CD14-positive monocyte (primary cell): ENCODE data around the gene HENMT1. TPM values are rescaled to one million over a fixed set of nuclear protein-coding genes. Genes with fewer than 3 reads are reported as not detected.

ENCODE experiments used
- DNase-seq, 3 donors: peaks; one replicate each; pipeline ENCODE4 v3.0.0-alpha.2; 2011 to 2022
- H2AFZ ChIP-seq: 2 replicates; pipeline ENCODE4 v1.6.0; 2012; ENCODE audit warnings: mild to moderate bottlenecking, low read depth, low read length, inconsistent platforms; ENCODE audit not compliant: insufficient read depth, poor library complexity, severe bottlenecking
- H3K27ac ChIP-seq, 2 donors: 1 replicate in 1 of 2; 2 replicates in 1 of 2; pipeline ENCODE4 v1.5.1; 2012 to 2013; ENCODE audit warnings: low read length in 2 of 2, control low read depth in 1 of 2, inconsistent platforms in 1 of 2, low read depth in 1 of 2, mild to moderate bottlenecking in 1 of 2
- H3K27me3 ChIP-seq, 2 donors: one replicate each; pipeline versions ENCODE4 v1.6.0 to v1.6.1; 2011 to 2013; ENCODE audit warnings: low read length in 2 of 2; ENCODE audit not compliant: control insufficient read depth in 2 of 2, insufficient read depth in 2 of 2
- H3K36me3 ChIP-seq, 2 donors: replicated peaks in 1 of 2; 1 replicate in 1 of 2; 2 replicates in 1 of 2; pipeline versions ENCODE4 v1.5.1 to v1.6.1; 2012 to 2013; ENCODE audit warnings: low read length in 2 of 2, control low read depth in 1 of 2, inconsistent platforms in 1 of 2, mild to moderate bottlenecking in 1 of 2; ENCODE audit not compliant: insufficient read depth in 2 of 2, control insufficient read depth in 1 of 2
- H3K4me1 ChIP-seq, 2 donors: 1 replicate in 1 of 2; 2 replicates in 1 of 2; pipeline versions ENCODE4 v1.5.1 to v1.6.1; 2012 to 2013; ENCODE audit warnings: low read length in 2 of 2, control low read depth in 1 of 2, inconsistent platforms in 1 of 2, mild to moderate bottlenecking in 1 of 2, moderate library complexity in 1 of 2; ENCODE audit not compliant: insufficient read depth in 2 of 2, control insufficient read depth in 1 of 2
- H3K4me2 ChIP-seq: replicated peaks from 2 replicates; pipeline ENCODE3; 2012; ENCODE audit warnings: low read length, moderate library complexity, mild to moderate bottlenecking; ENCODE audit not compliant: poor library complexity, severe bottlenecking; ENCODE audit errors: extremely low read depth
- H3K4me3 ChIP-seq, 3 experiments: fragments of 200-600 bp in 1 of 3; sonication (generic) in 1 of 3; replicated peaks in 1 of 3; 1 replicate in 2 of 3; 2 replicates in 1 of 3; pipeline ENCODE4 v1.5.1; 2011 to 2013; ENCODE audit warnings: low read length in 3 of 3, mild to moderate bottlenecking in 3 of 3, control low read depth in 2 of 3, low read depth in 2 of 3, inconsistent platforms in 1 of 3, moderate library complexity in 1 of 3
- H3K79me2 ChIP-seq: 2 replicates; pipeline ENCODE4 v1.6.0; 2012; ENCODE audit warnings: mild to moderate bottlenecking, control low read depth, inconsistent platforms, low read length, moderate library complexity; ENCODE audit not compliant: insufficient read depth
- H3K9ac ChIP-seq: 2 replicates; pipeline ENCODE4 v1.6.0; 2017; ENCODE audit warnings: low read length, mild to moderate bottlenecking; ENCODE audit not compliant: insufficient read depth, poor library complexity, severe bottlenecking
- H3K9me3 ChIP-seq, 2 donors: replicated peaks in 1 of 2; 1 replicate in 1 of 2; 2 replicates in 1 of 2; pipeline versions ENCODE4 v1.5.1 to v1.6.1; 2012 to 2013; ENCODE audit warnings: low read length in 2 of 2, control low read depth in 1 of 2; ENCODE audit not compliant: control insufficient read depth in 1 of 2, insufficient read depth in 1 of 2
- H4K20me1 ChIP-seq: 2 replicates; pipeline ENCODE4 v1.6.0; 2012; ENCODE audit warnings: mild to moderate bottlenecking, low read length, control low read depth, moderate library complexity; ENCODE audit not compliant: insufficient read depth
- H3K27ac Mint-ChIP-seq, 7 donors: one replicate each; pipeline ENCODE4 v1.8.0; 2020; ENCODE audit warnings: mild to moderate bottlenecking in 7 of 7, mixed read lengths in 7 of 7, moderate library complexity in 6 of 7, inconsistent platforms in 2 of 7
- H3K27me3 Mint-ChIP-seq, 3 donors: one replicate each; pipeline ENCODE4 v1.8.0; 2021 to 2022; ENCODE audit warnings: low read depth in 3 of 3, mild to moderate bottlenecking in 3 of 3, mixed read lengths in 3 of 3, moderate library complexity in 3 of 3, inconsistent platforms in 1 of 3
- H3K36me3 Mint-ChIP-seq, 2 donors: one replicate each; pipeline ENCODE4 v1.8.0; 2020; ENCODE audit warnings: mixed read lengths in 2 of 2, inconsistent platforms in 1 of 2, mild to moderate bottlenecking in 1 of 2
- H3K4me1 Mint-ChIP-seq: one replicate; pipeline ENCODE4 v1.8.0; 2020; ENCODE audit warnings: mild to moderate bottlenecking, mixed read lengths
- H3K4me3 Mint-ChIP-seq, 2 donors: one replicate each; pipeline ENCODE4 v1.8.0; 2020; ENCODE audit warnings: mild to moderate bottlenecking in 2 of 2, mixed read lengths in 2 of 2, moderate library complexity in 1 of 2
- H3K9me3 Mint-ChIP-seq, 7 donors: one replicate each; pipeline ENCODE4 v1.8.0; 2020 to 2022; ENCODE audit warnings: mixed read lengths in 7 of 7, mild to moderate bottlenecking in 6 of 7, moderate library complexity in 6 of 7, inconsistent platforms in 2 of 7
- WGBS: methylation state at CpG from one replicate; pipeline ENCODE4 v1.1.5; 2013; ENCODE audit warnings: missing lambda C conversion rate; ENCODE audit not compliant: insufficient coverage; 5-methylcytosine and 5-hydroxymethylcytosine counted together
- intact Hi-C, 2 donors: fragments of 100-400 bp; cut with micrococcal nuclease; formaldehyde crosslinking; loops; one replicate each; pipeline versions ENCODE4 v1.15.0 to v1.15.1; 2023
- polyA plus RNA-seq, 3 donors: library from polyadenylated mRNA; depleted of rRNA in 1 of 3; unstranded in 2 of 3; stranded (reverse) in 1 of 3; fragments of 300-500 nt in 2 of 3; fragments of >200 nt in 1 of 3; fragmentation: Illumina TruSeq in 2 of 3; gene quantifications; 1 replicate in 2 of 3; 2 replicates in 1 of 3; pipeline ENCODE4 v1.2.3, GENCODE V29; 2012 to 2021
- TF ChIP-seq, protein P1 (sequence below): fragments of 200-600 bp; IDR thresholded peaks from one replicate; pipeline ENCODE4 v1.8.0; 2022; ENCODE audit warnings: antibody characterized with exemption, mild to moderate bottlenecking

The HENMT1 gene
- polyA plus RNA-seq, 3 donors = 10.5 to 14.5 (median 13.4) TPM

DNA sequence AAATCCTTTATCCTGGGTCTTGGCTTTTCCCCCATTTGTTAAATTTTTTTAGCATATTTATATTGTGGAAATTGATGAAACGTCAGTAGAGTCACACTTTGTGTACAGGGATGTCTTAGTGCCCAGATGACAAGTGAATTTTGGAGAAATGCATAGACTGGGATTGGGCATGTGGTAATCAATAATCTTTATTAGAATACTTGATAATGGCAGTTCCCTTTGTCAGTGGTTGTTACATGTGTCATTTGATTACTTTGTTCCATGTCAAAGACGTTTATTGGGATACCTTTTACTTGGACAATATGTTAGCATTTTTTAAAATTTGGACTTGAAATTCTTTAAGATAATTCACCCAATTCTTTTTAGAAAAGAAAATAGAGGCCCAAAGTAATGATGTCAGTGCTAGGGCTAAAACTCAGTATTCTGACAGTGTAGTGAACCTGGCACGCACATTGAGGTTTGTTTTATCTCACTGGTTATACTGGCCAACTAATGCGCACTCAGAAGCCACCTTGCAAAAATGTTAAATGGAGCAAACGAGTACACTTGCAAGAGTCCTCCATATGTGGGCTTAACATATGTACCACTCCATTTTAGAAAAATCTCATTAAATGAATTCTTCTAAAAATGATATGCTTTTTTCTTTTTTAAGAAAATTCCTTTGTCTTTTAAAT is 40.4 kb upstream of the HENMT1 start:
- Mint-ChIP-seq H3K27ac (no peak overlapping the region), H3K4me3 (no peak overlapping the region), H3K4me1 (peaks cover 40% of the 10 kb centered on the region), H3K27me3 (peaks cover 0 to 4% (median 0%) of the 10 kb centered on the region in 3 donors), H3K36me3 (peaks cover 56 to 60% of the 10 kb centered on the region in 2 donors), H3K9me3 (no peaks in the 10 kb centered on the region)
- Histone ChIP-seq H4K20me1 (peaks cover 39% of the 10 kb centered on the region), H3K9me3 (no peaks in the 10 kb centered on the region), H3K27ac (no peak overlapping the region), H3K79me2 (peaks cover 25% of the 10 kb centered on the region), H3K9ac (no peak overlapping the region), H3K36me3 (peaks cover 40 to 55% of the 10 kb centered on the region in 2 donors), H3K4me3 (no peak overlapping the region), H3K27me3 (no peaks in the 10 kb centered on the region), H3K4me2 (no peak overlapping the region), H3K4me1 (peaks cover 22 to 30% of the 10 kb centered on the region in 2 donors), H2AFZ (no peak overlapping the region)
- DNase-seq = no peak
- intact Hi-C loops = no loop called here
- 90% methylated on average over 2 of the region's 5 CpGs for WGBS
- TF ChIP-seq, protein P1, sequence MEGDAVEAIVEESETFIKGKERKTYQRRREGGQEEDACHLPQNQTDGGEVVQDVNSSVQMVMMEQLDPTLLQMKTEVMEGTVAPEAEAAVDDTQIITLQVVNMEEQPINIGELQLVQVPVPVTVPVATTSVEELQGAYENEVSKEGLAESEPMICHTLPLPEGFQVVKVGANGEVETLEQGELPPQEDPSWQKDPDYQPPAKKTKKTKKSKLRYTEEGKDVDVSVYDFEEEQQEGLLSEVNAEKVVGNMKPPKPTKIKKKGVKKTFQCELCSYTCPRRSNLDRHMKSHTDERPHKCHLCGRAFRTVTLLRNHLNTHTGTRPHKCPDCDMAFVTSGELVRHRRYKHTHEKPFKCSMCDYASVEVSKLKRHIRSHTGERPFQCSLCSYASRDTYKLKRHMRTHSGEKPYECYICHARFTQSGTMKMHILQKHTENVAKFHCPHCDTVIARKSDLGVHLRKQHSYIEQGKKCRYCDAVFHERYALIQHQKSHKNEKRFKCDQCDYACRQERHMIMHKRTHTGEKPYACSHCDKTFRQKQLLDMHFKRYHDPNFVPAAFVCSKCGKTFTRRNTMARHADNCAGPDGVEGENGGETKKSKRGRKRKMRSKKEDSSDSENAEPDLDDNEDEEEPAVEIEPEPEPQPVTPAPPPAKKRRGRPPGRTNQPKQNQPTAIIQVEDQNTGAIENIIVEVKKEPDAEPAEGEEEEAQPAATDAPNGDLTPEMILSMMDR = no peak

DNA sequence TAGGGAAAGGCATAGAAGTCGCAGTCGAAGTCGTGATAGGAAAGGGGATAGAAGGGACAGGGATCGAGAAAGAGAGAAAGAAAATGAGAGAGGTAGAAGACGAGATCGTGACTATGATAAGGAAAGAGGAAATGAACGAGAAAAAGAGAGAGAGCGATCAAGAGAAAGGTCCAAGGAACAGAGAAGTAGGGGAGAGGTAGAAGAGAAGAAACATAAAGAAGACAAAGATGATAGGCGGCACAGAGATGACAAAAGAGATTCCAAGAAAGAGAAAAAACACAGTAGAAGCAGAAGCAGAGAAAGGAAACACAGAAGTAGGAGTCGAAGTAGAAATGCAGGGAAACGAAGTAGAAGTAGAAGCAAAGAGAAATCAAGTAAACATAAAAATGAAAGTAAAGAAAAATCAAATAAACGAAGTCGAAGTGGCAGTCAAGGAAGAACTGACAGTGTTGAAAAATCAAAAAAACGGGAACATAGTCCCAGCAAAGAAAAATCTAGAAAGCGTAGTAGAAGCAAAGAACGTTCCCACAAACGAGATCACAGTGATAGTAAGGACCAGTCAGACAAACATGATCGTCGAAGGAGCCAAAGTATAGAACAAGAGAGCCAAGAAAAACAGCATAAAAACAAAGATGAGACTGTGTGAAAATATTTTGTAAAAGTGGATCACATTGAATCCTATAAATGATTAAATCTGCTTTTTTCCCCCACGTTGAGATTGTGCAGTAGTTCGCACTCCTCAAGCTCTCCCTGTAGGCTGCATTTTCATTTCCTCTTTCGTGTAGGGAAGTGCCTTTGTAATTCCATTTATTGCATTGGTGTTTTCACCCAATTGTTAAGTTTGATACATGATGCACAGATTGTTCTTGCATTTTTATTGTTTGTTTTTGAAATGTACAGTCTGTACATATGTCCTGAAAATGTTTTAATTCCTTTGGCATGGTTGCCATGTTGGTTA is 38.8 kb upstream of the HENMT1 start:
- intact Hi-C loops = loop anchor here in 1 of 2 donors (10.0 kb wide), 1 partner anchor 185 kb away; no protein-coding TSS in a partner anchor
- Mint-ChIP-seq H3K9me3 (no peaks in the 10 kb centered on the region), H3K4me1 (peaks cover 44% of the 10 kb centered on the region), H3K4me3 (peak overlapping the region; percentile 28 to 49), H3K27me3 (no peaks in the 10 kb centered on the region), H3K36me3 (peaks cover 65 to 69% of the 10 kb centered on the region in 2 donors), H3K27ac (peak overlapping the region; percentile 47 to 87 (median 80))
- 81% methylated on average over 14 of the region's 22 CpGs for WGBS
- Histone ChIP-seq H3K79me2 (peaks cover 42% of the 10 kb centered on the region), H3K27me3 (no peaks in the 10 kb centered on the region), H4K20me1 (peaks cover 55% of the 10 kb centered on the region), H3K36me3 (peaks cover 47 to 64% of the 10 kb centered on the region in 2 donors), H3K4me2 (peak overlapping the region; percentile 15), H3K4me3 (peak overlapping the region in 1 of 3 experiments; percentile 18), H3K27ac (peak overlapping the region; percentile 37 to 47), H2AFZ (no peak overlapping the region), H3K9ac (no peak overlapping the region), H3K9me3 (no peaks in the 10 kb centered on the region), H3K4me1 (peaks cover 29 to 45% of the 10 kb centered on the region in 2 donors)
- TF ChIP-seq, protein P1 = no peak
- DNase-seq = peak; percentile 27 to 59 (median 53)
